ENCODE data around the gene GTPBP2. TPM values are rescaled to one million over a fixed set of nuclear protein-coding genes. Genes with fewer than 3 reads are reported as not detected.

GTPBP2 gene
- total and polyA plus RNA-seq, 2 of the 13 experiments (the other 11 are each of a cell fraction or from before 2014, with no cell fraction given): 26.9 to 88.2 TPM

DNA sequence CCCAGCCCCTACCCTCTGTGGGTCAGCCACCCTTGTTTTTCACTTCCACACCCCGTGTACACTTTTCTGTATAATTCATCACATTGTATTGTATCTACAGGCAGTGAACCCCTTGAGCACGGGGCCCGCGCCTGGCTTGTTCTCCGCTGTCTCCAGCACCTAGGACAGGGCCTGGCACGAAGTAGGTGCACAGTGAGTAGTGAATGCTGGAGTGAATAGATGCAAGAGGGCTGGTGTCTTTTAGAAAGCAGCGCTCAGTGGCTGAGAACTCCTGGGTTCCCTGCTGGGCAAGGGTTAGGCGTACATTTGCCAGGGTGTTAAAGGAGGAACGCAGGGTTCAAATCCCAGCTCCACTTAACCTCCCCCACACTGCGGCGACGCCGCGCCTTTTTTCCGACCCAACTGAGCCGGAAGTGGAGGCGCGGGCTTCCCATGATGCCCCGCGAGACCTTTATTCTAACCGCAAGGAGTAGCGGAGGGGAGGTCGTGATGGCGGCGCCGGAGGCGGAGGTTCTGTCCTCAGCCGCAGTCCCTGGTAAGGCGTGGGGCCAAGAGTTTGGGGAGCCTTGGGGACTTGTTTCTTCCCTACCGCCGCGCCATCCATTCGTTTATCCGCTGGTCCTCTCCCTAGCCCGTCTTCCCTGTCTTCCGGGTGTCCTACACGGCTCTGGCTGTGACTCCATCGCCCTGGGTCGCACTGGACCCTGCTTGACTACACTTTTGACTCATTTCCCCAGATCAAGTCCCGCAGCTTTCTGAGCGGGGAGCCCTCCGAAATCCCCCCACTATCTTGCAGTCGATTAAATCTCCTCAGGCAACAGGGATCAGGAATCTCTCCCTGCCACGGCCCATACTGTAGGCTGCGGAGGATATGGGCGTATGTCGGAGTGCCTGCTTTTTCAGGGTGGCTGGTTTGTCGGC, 6.6 kb upstream of the GTPBP2 start, which contains the start of gene MAD2L1BP (continued):
- TF ChIP-seq MYC (CRISPR knock-in tag; IDR thresholded peaks at IDR 0.05; ENCODE audit: borderline replicate concordance) (peak; percentile 86; the same call in 1 of the 2 replicates), NFE2L2 (IDR thresholded peaks at IDR 0.05; ENCODE audit: low read length) (no peak), ZSCAN29 (CRISPR knock-in tag; conservative IDR thresholded peaks at IDR 0.05) (no peak; the same call in 1 of the 2 replicates), ZNF337 (CRISPR knock-in tag; IDR thresholded peaks at IDR 0.05; ENCODE audit: borderline replicate concordance, low read depth) (no peak), SKI (IDR thresholded peaks at IDR 0.05; ENCODE audit: partially characterized antibody) (no peak), ZNF672 (CRISPR knock-in tag; IDR thresholded peaks at IDR 0.05) (no peak), ZNF30 (CRISPR knock-in tag; IDR thresholded peaks at IDR 0.05) (no peak), IKZF4 (CRISPR knock-in tag; IDR thresholded peaks at IDR 0.05; ENCODE audit: borderline replicate concordance, low read depth, not compliant biosample characterization) (peak; percentile 87), CEBPG (CRISPR knock-in tag; IDR thresholded peaks at IDR 0.05) (peak; percentile 45), ZNF225 (CRISPR knock-in tag; IDR thresholded peaks at IDR 0.05) (peak; percentile 87), TBP (CRISPR knock-in tag; IDR thresholded peaks at IDR 0.05) (no peak), KDM2A (CRISPR knock-in tag; IDR thresholded peaks at IDR 0.05; ENCODE audit: borderline replicate concordance, low read depth) (peak; percentile 95; the same call in 1 of the 2 replicates), ZNF12 (CRISPR knock-in tag; IDR thresholded peaks at IDR 0.05) (no peak; the same call in 1 of the 2 replicates), ZNF790 (CRISPR knock-in tag; IDR thresholded peaks at IDR 0.05; ENCODE audit: borderline replicate concordance) (peak; percentile 75), HOXA9 (CRISPR knock-in tag; IDR thresholded peaks at IDR 0.05; ENCODE audit: borderline replicate concordance) (peak; percentile 79; the same call in 1 of the 2 replicates), NFYB (CRISPR knock-in tag; IDR thresholded peaks at IDR 0.05) (no peak; the same call in 1 of the 2 replicates), ZNF773 (CRISPR knock-in tag; IDR thresholded peaks at IDR 0.05; ENCODE audit: borderline replicate concordance) (no peak), ARHGAP35 (CRISPR knock-in tag; IDR thresholded peaks at IDR 0.05; ENCODE audit: borderline replicate concordance) (peak; percentile 32; the same call in 1 of the 2 replicates), SALL2 (CRISPR knock-in tag; IDR thresholded peaks at IDR 0.05) (no peak; the same call in 1 of the 2 replicates)
- TF ChIP-seq, protein P1, sequence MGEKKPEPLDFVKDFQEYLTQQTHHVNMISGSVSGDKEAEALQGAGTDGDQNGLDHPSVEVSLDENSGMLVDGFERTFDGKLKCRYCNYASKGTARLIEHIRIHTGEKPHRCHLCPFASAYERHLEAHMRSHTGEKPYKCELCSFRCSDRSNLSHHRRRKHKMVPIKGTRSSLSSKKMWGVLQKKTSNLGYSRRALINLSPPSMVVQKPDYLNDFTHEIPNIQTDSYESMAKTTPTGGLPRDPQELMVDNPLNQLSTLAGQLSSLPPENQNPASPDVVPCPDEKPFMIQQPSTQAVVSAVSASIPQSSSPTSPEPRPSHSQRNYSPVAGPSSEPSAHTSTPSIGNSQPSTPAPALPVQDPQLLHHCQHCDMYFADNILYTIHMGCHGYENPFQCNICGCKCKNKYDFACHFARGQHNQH (CRISPR knock-in tag; IDR thresholded peaks at IDR 0.05): peak; percentile 88; the same call in 1 of the 2 replicates
- TF ChIP-seq, protein P2, sequence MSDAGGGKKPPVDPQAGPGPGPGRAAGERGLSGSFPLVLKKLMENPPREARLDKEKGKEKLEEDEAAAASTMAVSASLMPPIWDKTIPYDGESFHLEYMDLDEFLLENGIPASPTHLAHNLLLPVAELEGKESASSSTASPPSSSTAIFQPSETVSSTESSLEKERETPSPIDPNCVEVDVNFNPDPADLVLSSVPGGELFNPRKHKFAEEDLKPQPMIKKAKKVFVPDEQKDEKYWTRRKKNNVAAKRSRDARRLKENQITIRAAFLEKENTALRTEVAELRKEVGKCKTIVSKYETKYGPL (CRISPR knock-in tag; IDR thresholded peaks at IDR 0.05): 0 out of 2 replicates have a peak, but pooled peaks have one; percentile 8
- TF ChIP-seq, protein P3, sequence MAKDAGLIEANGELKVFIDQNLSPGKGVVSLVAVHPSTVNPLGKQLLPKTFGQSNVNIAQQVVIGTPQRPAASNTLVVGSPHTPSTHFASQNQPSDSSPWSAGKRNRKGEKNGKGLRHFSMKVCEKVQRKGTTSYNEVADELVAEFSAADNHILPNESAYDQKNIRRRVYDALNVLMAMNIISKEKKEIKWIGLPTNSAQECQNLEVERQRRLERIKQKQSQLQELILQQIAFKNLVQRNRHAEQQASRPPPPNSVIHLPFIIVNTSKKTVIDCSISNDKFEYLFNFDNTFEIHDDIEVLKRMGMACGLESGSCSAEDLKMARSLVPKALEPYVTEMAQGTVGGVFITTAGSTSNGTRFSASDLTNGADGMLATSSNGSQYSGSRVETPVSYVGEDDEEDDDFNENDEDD (CRISPR knock-in tag; IDR thresholded peaks at IDR 0.05; ENCODE audit: borderline replicate concordance): peak; percentile 94
- TF ChIP-seq, protein P4, sequence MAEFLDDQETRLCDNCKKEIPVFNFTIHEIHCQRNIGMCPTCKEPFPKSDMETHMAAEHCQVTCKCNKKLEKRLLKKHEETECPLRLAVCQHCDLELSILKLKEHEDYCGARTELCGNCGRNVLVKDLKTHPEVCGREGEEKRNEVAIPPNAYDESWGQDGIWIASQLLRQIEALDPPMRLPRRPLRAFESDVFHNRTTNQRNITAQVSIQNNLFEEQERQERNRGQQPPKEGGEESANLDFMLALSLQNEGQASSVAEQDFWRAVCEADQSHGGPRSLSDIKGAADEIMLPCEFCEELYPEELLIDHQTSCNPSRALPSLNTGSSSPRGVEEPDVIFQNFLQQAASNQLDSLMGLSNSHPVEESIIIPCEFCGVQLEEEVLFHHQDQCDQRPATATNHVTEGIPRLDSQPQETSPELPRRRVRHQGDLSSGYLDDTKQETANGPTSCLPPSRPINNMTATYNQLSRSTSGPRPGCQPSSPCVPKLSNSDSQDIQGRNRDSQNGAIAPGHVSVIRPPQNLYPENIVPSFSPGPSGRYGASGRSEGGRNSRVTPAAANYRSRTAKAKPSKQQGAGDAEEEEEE (CRISPR knock-in tag; IDR thresholded peaks at IDR 0.05; ENCODE audit: borderline replicate concordance): no peak; the same call in 1 of the 2 replicates
